Gastrocnemius medialis (tissue), 4 donors: Measurements from ENCODE around the gene TBC1D10A.

ENCODE experiments used
- POLR2A ChIP-seq, 2 donors: fragments of 450-650 bp; IDR thresholded peaks; one replicate each; pipeline ENCODE4 v1.6.1; 2017; ENCODE audit warnings: antibody characterized with exemption in 2 of 2, mild to moderate bottlenecking in 2 of 2, moderate library complexity in 2 of 2
- TF ChIP-seq, protein P1 (sequence below), 5 experiments: fragments of 450-650 bp in 3 of 5; fragments of 200-600 bp in 2 of 5; sonication (generic) in 2 of 5; IDR thresholded peaks in 4 of 5; conservative IDR thresholded peaks in 1 of 5; 1 replicate in 4 of 5; 2 replicates in 1 of 5; pipeline ENCODE4 v1.5.1; 2016 to 2019; ENCODE audit warnings: antibody characterized with exemption in 5 of 5, mild to moderate bottlenecking in 3 of 5, moderate library complexity in 3 of 5

DNA sequence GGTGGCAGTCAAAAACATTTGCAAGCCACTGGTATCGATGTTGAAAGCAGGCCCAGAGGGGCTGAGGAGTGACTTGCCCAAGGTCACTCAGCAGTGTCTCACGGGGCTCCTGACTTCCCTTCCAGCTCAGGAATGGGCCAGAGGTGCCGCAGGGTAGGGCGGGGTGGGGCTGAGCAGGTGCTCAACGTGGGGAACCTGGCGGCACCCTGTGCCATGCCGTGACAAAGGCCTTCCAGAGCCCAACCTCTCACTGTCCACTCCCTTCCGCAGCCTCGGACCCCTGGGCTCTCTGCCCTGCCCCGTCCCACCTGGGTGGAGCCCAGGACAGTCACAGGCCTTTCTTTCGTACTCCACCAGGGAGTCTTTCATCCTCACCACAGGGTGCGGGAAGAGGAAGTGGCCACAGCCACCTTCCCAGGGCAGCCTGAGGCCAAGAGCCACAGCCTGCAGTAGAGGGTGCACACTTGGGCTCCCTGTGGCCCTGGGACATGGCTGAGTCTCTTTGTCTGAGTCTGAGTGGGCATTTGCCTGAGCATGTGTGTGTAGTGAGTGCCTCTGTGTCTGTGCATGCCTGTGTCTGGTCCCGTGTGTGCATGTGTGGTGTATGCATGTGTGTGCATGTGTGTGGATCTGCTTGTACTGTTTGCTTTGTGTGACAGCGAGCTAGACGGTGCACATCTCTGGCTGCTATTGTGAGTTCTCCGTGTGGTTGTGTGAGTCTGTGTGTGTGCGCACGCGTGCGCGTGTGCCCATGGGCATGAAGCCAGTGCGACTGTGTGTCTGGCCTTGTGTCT is 74.1 kb downstream of the TBC1D10A start:
- TF ChIP-seq, protein P1, sequence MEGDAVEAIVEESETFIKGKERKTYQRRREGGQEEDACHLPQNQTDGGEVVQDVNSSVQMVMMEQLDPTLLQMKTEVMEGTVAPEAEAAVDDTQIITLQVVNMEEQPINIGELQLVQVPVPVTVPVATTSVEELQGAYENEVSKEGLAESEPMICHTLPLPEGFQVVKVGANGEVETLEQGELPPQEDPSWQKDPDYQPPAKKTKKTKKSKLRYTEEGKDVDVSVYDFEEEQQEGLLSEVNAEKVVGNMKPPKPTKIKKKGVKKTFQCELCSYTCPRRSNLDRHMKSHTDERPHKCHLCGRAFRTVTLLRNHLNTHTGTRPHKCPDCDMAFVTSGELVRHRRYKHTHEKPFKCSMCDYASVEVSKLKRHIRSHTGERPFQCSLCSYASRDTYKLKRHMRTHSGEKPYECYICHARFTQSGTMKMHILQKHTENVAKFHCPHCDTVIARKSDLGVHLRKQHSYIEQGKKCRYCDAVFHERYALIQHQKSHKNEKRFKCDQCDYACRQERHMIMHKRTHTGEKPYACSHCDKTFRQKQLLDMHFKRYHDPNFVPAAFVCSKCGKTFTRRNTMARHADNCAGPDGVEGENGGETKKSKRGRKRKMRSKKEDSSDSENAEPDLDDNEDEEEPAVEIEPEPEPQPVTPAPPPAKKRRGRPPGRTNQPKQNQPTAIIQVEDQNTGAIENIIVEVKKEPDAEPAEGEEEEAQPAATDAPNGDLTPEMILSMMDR (IDR thresholded peaks at IDR 0.05 in 4 of 5, conservative IDR thresholded peaks at IDR 0.05 in 1 of 5): no peak
- no peak for TF ChIP-seq POLR2A (IDR thresholded peaks at IDR 0.05)
